Upper lobe of left lung (tissue), 6 donors: ENCODE measurements around the gene AGTPBP1. TPM values are rescaled to one million over a fixed set of nuclear protein-coding genes. Genes with fewer than 3 reads are reported as not detected.

Source experiments
- ATAC-seq, 2 donors: fragments of 200-7000 bp; cut with Tn5 transposase; one replicate each; pipeline ENCODE4 v1.9.1; 2022; ENCODE audit warnings: mild to moderate bottlenecking in 2 of 2, moderate library complexity in 2 of 2; ENCODE audit not compliant: low FRiP score in 2 of 2
- DNase-seq, 2 donors: peaks; one replicate each; pipeline ENCODE4 v3.0.0-alpha.2; 2019 to 2020
- H3K27ac ChIP-seq, 4 donors: fragments of 200-600 bp; sonication (generic); one replicate each; pipeline ENCODE4 v1.5.1; 2016 to 2019
- H3K27me3 ChIP-seq, 4 donors: fragments of 200-600 bp; sonication (generic); one replicate each; pipeline ENCODE4 v1.5.1; 2017 to 2019
- H3K36me3 ChIP-seq, 4 donors: fragments of 200-600 bp; sonication (generic); one replicate each; pipeline ENCODE4 v1.5.1; 2016 to 2019
- H3K4me1 ChIP-seq, 4 donors: fragments of 200-600 bp; sonication (generic); one replicate each; pipeline ENCODE4 v1.5.1; 2018 to 2019
- H3K4me3 ChIP-seq, 4 donors: fragments of 200-600 bp; sonication (generic); one replicate each; pipeline ENCODE4 v1.5.1; 2017 to 2019; ENCODE audit warnings: mild to moderate bottlenecking in 2 of 4, moderate library complexity in 1 of 4
- H3K9me3 ChIP-seq, 4 donors: fragments of 200-600 bp; sonication (generic); one replicate each; pipeline ENCODE4 v1.5.1; 2018 to 2019
- CTCF ChIP-seq, 6 experiments: fragments of 450-650 bp in 4 of 6; fragments of 200-600 bp in 2 of 6; sonication (generic) in 2 of 6; IDR thresholded peaks; one replicate each; pipeline ENCODE4 v1.5.1; 2016 to 2019; ENCODE audit warnings: antibody characterized with exemption in 6 of 6
- EP300 ChIP-seq, 4 donors: sonication (generic); formaldehyde crosslinking; IDR thresholded peaks; one replicate each; pipeline ENCODE4 v1.5.1; 2017; ENCODE audit warnings: antibody characterized with exemption in 4 of 4, control low read depth in 2 of 4
- POLR2A ChIP-seq, 4 donors: fragments of 450-650 bp; IDR thresholded peaks; one replicate each; pipeline ENCODE4 v1.5.1; 2016 to 2017; ENCODE audit warnings: antibody characterized with exemption in 4 of 4, mild to moderate bottlenecking in 2 of 4
- POLR2AphosphoS5 ChIP-seq, 2 donors: sonication (generic); formaldehyde crosslinking; IDR thresholded peaks; one replicate each; pipeline ENCODE4 v1.5.1; 2017; ENCODE audit warnings: antibody characterized with exemption in 2 of 2
- WGBS, 2 donors: methylation state at CpG; one replicate each; pipeline ENCODE4 v1.1.5; 2017 to 2018; 5-methylcytosine and 5-hydroxymethylcytosine counted together
- total RNA-seq, 6 donors: library from RNA; depleted of rRNA in 4 of 6; stranded (reverse); fragments of >200 nt in 4 of 6; gene quantifications; one replicate each; pipeline versions ENCODE4 v1.1.0 to v1.2.1, GENCODE V29; 2016 to 2021
- donor health status: DM: no; HTN: no; CAD: no; lungs with moderate emphysema.
- donor health status: DM: no; HTN: yes; CAD: no; lungs with severe emphysema.

The AGTPBP1 gene
- total RNA-seq, 6 donors from 2014 or later: 27.3 to 65.2 (median 40.4) TPM

- 59 to 60% methylated on average over 7 to 9 of the region's 9 CpGs for WGBS, 2 donors
These were observed 218.6 kb downstream of the AGTPBP1 start for GRCh38 chr9:85523202-85523601.

GRCh38 chr9:85522459-85523092 lies 219.2 kb downstream of the AGTPBP1 start:
- no peaks in the 10 kb centered on the region for H3K36me3 ChIP-seq
- ATAC-seq (peak; percentile 69 to 91), DNase-seq (peak; percentile 51 to 91)
- H3K27me3 ChIP-seq: no peaks in the 10 kb centered on the region
- H3K4me3 ChIP-seq: peak overlapping the region; percentile 5 to 51 (median 44)
- peak overlapping the region; percentile 25 to 80 (median 58) for H3K27ac ChIP-seq
- H3K4me1 ChIP-seq: peaks cover 7 to 21% (median 11%) of the 10 kb centered on the region in 4 donors
- H3K9me3 ChIP-seq: no peaks in the 10 kb centered on the region
- TF ChIP-seq CTCF (IDR thresholded peaks at IDR 0.05) (no peak), POLR2A (IDR thresholded peaks at IDR 0.05) (no peak), EP300 (IDR thresholded peaks at IDR 0.05) (no peak), POLR2AphosphoS5 (IDR thresholded peaks at IDR 0.05) (no peak)
- 3 to 6% methylated on average over 33 to 51 of the region's 55 CpGs for WGBS, 2 donors

More at GRCh38 chr9:85523202-85523601, 218.6 kb downstream of the AGTPBP1 start:
- DNase-seq: peak in 1 of 2 donors; percentile 6
- Histone ChIP-seq H3K27me3 (no peaks in the 10 kb centered on the region), H3K4me3 (peak overlapping the region in 1 of 4 donors; percentile 51), H3K27ac (peak overlapping the region in 1 of 4 donors; percentile 80), H3K9me3 (no peaks in the 10 kb centered on the region), H3K4me1 (peaks cover 10 to 21% (median 15%) of the 10 kb centered on the region in 4 donors), H3K36me3 (no peaks in the 10 kb centered on the region)
- ATAC-seq: peak in 1 of 2 donors; percentile 15
- TF ChIP-seq POLR2A (IDR thresholded peaks at IDR 0.05): no peak
- no peak for TF ChIP-seq EP300 (IDR thresholded peaks at IDR 0.05)
- no peak for TF ChIP-seq POLR2AphosphoS5 (IDR thresholded peaks at IDR 0.05)
- no peak for TF ChIP-seq CTCF (IDR thresholded peaks at IDR 0.05)

- Histone ChIP-seq H3K27me3 (no peaks in the 10 kb centered on the region), H3K4me1 (peaks cover 7 to 21% (median 9%) of the 10 kb centered on the region in 4 donors), H3K4me3 (no peak overlapping the region), H3K9me3 (no peaks in the 10 kb centered on the region), H3K27ac (no peak overlapping the region), H3K36me3 (no peaks in the 10 kb centered on the region)
- 90 to 91% methylated on average over 23 of the region's 23 CpGs for WGBS, 2 donors
- DNase-seq: peak in 1 of 2 donors; percentile 52
- TF ChIP-seq CTCF (IDR thresholded peaks at IDR 0.05) (no peak), POLR2AphosphoS5 (IDR thresholded peaks at IDR 0.05) (no peak), EP300 (IDR thresholded peaks at IDR 0.05) (no peak), POLR2A (IDR thresholded peaks at IDR 0.05) (no peak)
- no peak for ATAC-seq
These were observed 220.2 kb downstream of the AGTPBP1 start for GRCh38 chr9:85521371-85522197.

GRCh38 chr9:85516976-85517637 lies 224.6 kb downstream of the AGTPBP1 start:
- WGBS, 2 donors: 81 to 85% methylated on average over 6 of the region's 6 CpGs
- Histone ChIP-seq H3K27ac (no peak overlapping the region), H3K27me3 (no peaks in the 10 kb centered on the region), H3K4me1 (peaks cover 0 to 2% (median under 1%) of the 10 kb centered on the region in 4 donors), H3K36me3 (no peaks in the 10 kb centered on the region), H3K9me3 (no peaks in the 10 kb centered on the region), H3K4me3 (no peak overlapping the region)
- ATAC-seq (peak in 1 of 2 donors; percentile 41), DNase-seq (no peak)
- TF ChIP-seq CTCF (IDR thresholded peaks at IDR 0.05) (no peak), EP300 (IDR thresholded peaks at IDR 0.05) (no peak), POLR2AphosphoS5 (IDR thresholded peaks at IDR 0.05) (no peak), POLR2A (IDR thresholded peaks at IDR 0.05) (no peak)
